Mucosa of descending colon (tissue), 3 donors: ENCODE measurements around the gene MYO10. TPM values are rescaled to one million over a fixed set of nuclear protein-coding genes. Genes with fewer than 3 reads are reported as not detected.
"Not testable (repeated sequence)": the region's sequence is repeated elsewhere in the genome, so short reads cannot be mapped to it uniquely, and the experiment has no call there.

Experiments
- ATAC-seq: fragments of 200-7000 bp; cut with Tn5 transposase; one replicate; pipeline ENCODE4 v1.9.1; 2020; ENCODE audit warnings: mild to moderate bottlenecking, moderate library complexity
- DNase-seq, 3 donors: peaks; one replicate each; pipeline ENCODE4 v3.0.0-alpha.2; 2020
- H3K36me3 ChIP-seq: fragments of 200-600 bp; one replicate; pipeline ENCODE4 v1.8.0; 2021; ENCODE audit warnings: low read depth, mild to moderate bottlenecking
- H3K4me1 ChIP-seq: fragments of 200-600 bp; one replicate; pipeline ENCODE4 v1.8.0; 2021; ENCODE audit warnings: low read depth, mild to moderate bottlenecking
- H3K4me3 ChIP-seq: fragments of 200-600 bp; one replicate; pipeline ENCODE4 v1.8.0; 2021; ENCODE audit warnings: mild to moderate bottlenecking
- H3K9me3 ChIP-seq: fragments of 200-600 bp; one replicate; pipeline ENCODE4 v1.8.0; 2021; ENCODE audit warnings: mild to moderate bottlenecking
- CTCF ChIP-seq: fragments of 200-600 bp; IDR thresholded peaks from one replicate; pipeline ENCODE4 v1.8.0; 2022; ENCODE audit warnings: antibody characterized with exemption, mild to moderate bottlenecking
- intact Hi-C, 2 donors: fragments of 100-400 bp; cut with DNase I in 1 of 2; cut with micrococcal nuclease in 1 of 2; formaldehyde crosslinking; loops; one replicate each; pipeline versions ENCODE4 v1.11.0 to v1.11.1; 2022; cut with DNase I, micrococcal nuclease
- total RNA-seq, 3 donors: library from RNA; stranded (reverse); fragmentation: NEBNext Ultra II Directional in 2 of 3; extraction: Animal tissue kit (Norgen Biotek cat#: 25700) in 2 of 3; gene quantifications; one replicate each; pipeline versions ENCODE4 v1.2.1 to v1.2.4, GENCODE V29; 2021 to 2023
- donor health status: DM: no; HTN: no; CAD: no; lungs with moderate emphysema.
- donor health status: DM: no; HTN: no; CAD: no.
- donor health status: DM: no; HTN: yes; CAD: no.

The MYO10 gene
- total RNA-seq, 3 donors from 2014 or later: 29.4 to 87.8 (median 61.3) TPM

GRCh38 chr5:16837305-16837704, 98.8 kb downstream of the MYO10 start:
- Histone ChIP-seq H3K9me3 (no peaks in the 10 kb centered on the region), H3K4me1 (no peaks in the 10 kb centered on the region), H3K36me3 (no peaks in the 10 kb centered on the region), H3K4me3 (no peak overlapping the region)
- no peak for DNase-seq
- intact Hi-C loops: no loop called here
- TF ChIP-seq CTCF: no peak
- no peak for ATAC-seq

- intact Hi-C loops: no loop called here
- H3K4me3 ChIP-seq: no peak overlapping the region
- ATAC-seq (no peak), DNase-seq (no peak)
- H3K4me1 ChIP-seq: no peaks in the 10 kb centered on the region
- TF ChIP-seq CTCF: no peak
- H3K36me3 ChIP-seq: no peaks in the 10 kb centered on the region
- H3K9me3 ChIP-seq: no peaks in the 10 kb centered on the region
Measured at GRCh38 chr5:16834029-16834428, 102.1 kb downstream of the MYO10 start.

GRCh38 chr5:16831326-16831725, 104.8 kb downstream of the MYO10 start:
- H3K9me3 ChIP-seq: not testable (repeated sequence)

GRCh38 chr5:16827755-16828154, 108.3 kb downstream of the MYO10 start:
- DNase-seq: no peak
- H3K36me3 ChIP-seq: no peaks in the 10 kb centered on the region
- TF ChIP-seq CTCF: no peak
- no peaks in the 10 kb centered on the region for H3K9me3 ChIP-seq
- H3K4me3 ChIP-seq: no peak overlapping the region
- intact Hi-C loops: no loop called here
- H3K4me1 ChIP-seq: no peaks in the 10 kb centered on the region
- ATAC-seq: no peak

More at GRCh38 chr5:16831326-16831725, 104.8 kb downstream of the MYO10 start:
- H3K36me3 ChIP-seq, H3K4me3 ChIP-seq, intact Hi-C loops, ATAC-seq, DNase-seq, H3K4me1 ChIP-seq: not testable (repeated sequence)

GRCh38 chr5:16826379-16827125, 109.5 kb downstream of the MYO10 start:
- no peak for TF ChIP-seq CTCF
- no peaks in the 10 kb centered on the region for H3K9me3 ChIP-seq
- DNase-seq: no peak

GRCh38 chr5:16819522-16820167, 116.4 kb downstream of the MYO10 start:
- Histone ChIP-seq H3K36me3 (no peaks in the 10 kb centered on the region), H3K4me3 (no peak overlapping the region), H3K4me1 (no peaks in the 10 kb centered on the region), H3K9me3 (no peaks in the 10 kb centered on the region)
- intact Hi-C loops: no loop called here
- no peak for DNase-seq
- ATAC-seq: no peak
- no peak for TF ChIP-seq CTCF

More at GRCh38 chr5:16826379-16827125, 109.5 kb downstream of the MYO10 start:
- no peak for ATAC-seq
- Histone ChIP-seq H3K4me3 (no peak overlapping the region), H3K36me3 (no peaks in the 10 kb centered on the region), H3K4me1 (no peaks in the 10 kb centered on the region)
- intact Hi-C loops: no loop called here
